ENCODE results near the gene COL6A2. TPM values are rescaled to one million over a fixed set of nuclear protein-coding genes. Genes with fewer than 3 reads are reported as not detected.

Gene COL6A2
- total RNA-seq, 1 experiment from 2014 or later = 22.0 TPM

DNA sequence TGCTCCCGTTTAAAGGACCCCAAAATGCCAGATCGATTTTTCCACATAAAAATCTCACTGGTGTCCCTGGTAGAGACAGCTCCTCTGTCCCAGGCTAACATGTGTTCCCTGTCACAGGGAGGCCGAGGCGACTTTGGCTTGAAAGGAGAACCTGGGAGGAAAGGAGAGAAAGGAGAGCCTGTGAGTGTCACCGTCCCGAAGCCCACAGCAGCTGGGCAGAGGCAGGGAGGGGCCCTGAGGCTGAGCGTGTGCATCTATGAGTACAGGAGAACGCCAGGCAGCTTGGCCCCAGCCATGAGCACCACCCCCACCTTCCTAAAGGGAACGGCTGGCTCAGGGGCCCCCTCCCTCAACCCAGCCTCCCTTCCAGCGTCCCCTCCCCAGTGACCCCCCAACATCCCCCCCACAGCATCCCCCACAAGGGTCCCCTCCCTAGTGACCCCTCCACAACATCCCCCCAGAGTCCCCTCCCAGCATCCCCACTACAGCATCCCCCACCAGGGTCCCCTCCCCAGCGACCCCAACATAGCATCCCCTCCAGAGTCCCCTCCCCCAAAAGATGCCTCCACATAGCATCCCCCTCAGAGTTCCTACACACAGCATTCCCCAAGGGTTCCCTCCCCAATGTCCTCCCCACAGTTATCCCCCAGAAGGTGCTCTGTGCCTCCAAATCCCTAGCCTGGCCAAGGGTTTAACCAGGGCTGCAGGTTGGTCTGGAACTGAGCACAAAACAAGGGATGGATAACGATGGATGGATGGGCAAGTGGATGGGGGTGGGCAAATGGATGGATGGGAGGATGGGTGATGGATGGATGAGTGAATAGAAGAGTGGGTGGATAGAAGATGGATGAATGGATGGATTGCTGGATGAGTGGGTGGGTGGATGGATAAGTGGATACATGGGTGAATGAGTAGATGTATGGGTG lies 25.1 kb downstream of the COL6A2 start:
- no peaks in the 10 kb centered on the region for H3K36me3 ChIP-seq (ENCODE audit: low read depth)
- ChIA-PET CTCF (no interaction called here), POLR2A (ENCODE audit: unreplicated experiment) (no interaction called here)
- H3F3A ChIP-seq (ENCODE audit: insufficient read depth, low read depth) = no peaks in the 10 kb centered on the region
- H2AFZ ChIP-seq = no peak overlapping the region
- H3K9me2 ChIP-seq (ENCODE audit: insufficient read depth) = no peaks in the 10 kb centered on the region
- BruUV-seq (replicated peaks) = no TSS peak
- no peaks in the 10 kb centered on the region for H3K79me2 ChIP-seq (ENCODE audit: low read depth)
- H3K27ac ChIP-seq = no peak overlapping the region
- no peaks in the 10 kb centered on the region for H3K9me3 ChIP-seq (ENCODE audit: insufficient read depth, low read depth)
- TF ChIP-seq, protein P1, sequence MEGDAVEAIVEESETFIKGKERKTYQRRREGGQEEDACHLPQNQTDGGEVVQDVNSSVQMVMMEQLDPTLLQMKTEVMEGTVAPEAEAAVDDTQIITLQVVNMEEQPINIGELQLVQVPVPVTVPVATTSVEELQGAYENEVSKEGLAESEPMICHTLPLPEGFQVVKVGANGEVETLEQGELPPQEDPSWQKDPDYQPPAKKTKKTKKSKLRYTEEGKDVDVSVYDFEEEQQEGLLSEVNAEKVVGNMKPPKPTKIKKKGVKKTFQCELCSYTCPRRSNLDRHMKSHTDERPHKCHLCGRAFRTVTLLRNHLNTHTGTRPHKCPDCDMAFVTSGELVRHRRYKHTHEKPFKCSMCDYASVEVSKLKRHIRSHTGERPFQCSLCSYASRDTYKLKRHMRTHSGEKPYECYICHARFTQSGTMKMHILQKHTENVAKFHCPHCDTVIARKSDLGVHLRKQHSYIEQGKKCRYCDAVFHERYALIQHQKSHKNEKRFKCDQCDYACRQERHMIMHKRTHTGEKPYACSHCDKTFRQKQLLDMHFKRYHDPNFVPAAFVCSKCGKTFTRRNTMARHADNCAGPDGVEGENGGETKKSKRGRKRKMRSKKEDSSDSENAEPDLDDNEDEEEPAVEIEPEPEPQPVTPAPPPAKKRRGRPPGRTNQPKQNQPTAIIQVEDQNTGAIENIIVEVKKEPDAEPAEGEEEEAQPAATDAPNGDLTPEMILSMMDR (conservative IDR thresholded peaks at IDR 0.05) = no peak
- TF ChIP-seq EZH2 (IDR thresholded peaks at IDR 0.05; ENCODE audit: low read depth) = no peak
- no peak for DNase-seq
- no peaks in the 10 kb centered on the region for H3K4me1 ChIP-seq (replicated peaks; ENCODE audit: insufficient read depth)
- no peaks in the 10 kb centered on the region for H4K20me1 ChIP-seq (ENCODE audit: insufficient read depth)
- intact Hi-C loops (cut with micrococcal nuclease; ENCODE audit: unreplicated experiment) = no loop called here
- H3K4me2 ChIP-seq = no peak overlapping the region
- no peaks in the 10 kb centered on the region for H3K27me3 ChIP-seq (ENCODE audit: insufficient read depth, low read depth)
- H3K4me3 ChIP-seq = no peak overlapping the region

DNA sequence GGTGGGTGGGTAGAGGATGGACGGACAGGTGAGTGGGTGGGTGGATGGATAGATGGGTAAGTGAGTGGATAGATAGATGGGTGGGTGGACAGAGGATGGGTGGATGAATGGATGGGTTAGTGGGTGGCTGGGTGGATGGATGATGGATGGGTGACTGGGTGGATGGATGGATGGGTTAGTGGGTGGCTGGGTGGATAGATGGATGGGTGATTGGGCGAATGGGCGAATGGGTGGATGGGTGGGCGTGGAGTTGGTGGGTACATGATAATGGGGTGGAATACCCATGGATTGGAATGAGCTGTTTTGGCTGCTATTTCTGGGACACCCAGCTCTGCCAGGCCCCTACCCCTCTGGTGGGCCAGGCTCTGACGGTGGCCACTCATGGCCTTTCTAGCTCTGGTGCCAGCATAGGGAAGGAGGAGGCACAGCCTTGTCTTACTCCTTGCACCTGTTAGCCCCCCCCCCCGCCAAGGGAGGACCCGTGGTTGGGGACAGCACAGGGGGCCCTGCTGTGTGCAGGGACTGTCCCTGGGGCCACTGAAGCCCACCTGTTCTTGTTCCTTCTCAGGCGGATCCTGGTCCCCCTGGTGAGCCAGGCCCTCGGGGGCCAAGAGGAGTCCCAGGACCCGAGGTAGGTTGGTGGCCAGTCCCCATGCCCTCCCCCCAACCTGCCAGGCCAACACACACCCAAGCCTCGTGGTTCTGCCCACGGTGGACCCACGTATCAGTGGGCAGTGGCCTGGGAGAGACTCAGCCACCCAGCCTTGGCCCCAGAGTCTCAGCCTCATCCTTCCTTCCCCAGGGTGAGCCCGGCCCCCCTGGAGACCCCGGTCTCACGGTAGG lies 26.4 kb downstream of the COL6A2 start:
- no peaks in the 10 kb centered on the region for H3K9me2 ChIP-seq (ENCODE audit: insufficient read depth)
- no peaks in the 10 kb centered on the region for H3F3A ChIP-seq (ENCODE audit: insufficient read depth, low read depth)
- CTCF ChIA-PET = no interaction called here
- H4K20me1 ChIP-seq (ENCODE audit: insufficient read depth) = no peaks in the 10 kb centered on the region
- no peaks in the 10 kb centered on the region for H3K9me3 ChIP-seq (ENCODE audit: insufficient read depth, low read depth)
- intact Hi-C loops (cut with micrococcal nuclease; ENCODE audit: unreplicated experiment) = no loop called here
- no peaks in the 10 kb centered on the region for H3K27me3 ChIP-seq (ENCODE audit: insufficient read depth, low read depth)
- no peak for TF ChIP-seq EZH2 (IDR thresholded peaks at IDR 0.05; ENCODE audit: low read depth)
- TF ChIP-seq, protein P1 (conservative IDR thresholded peaks at IDR 0.05) = no peak
- POLR2A ChIA-PET (ENCODE audit: unreplicated experiment) = no interaction called here
- H2AFZ ChIP-seq = no peak overlapping the region
- H3K36me3 ChIP-seq (ENCODE audit: low read depth) = no peaks in the 10 kb centered on the region
- H3K79me2 ChIP-seq (ENCODE audit: low read depth) = no peaks in the 10 kb centered on the region
- no TSS peak for BruUV-seq (replicated peaks)
- no peak overlapping the region for H3K4me2 ChIP-seq
- no peak for DNase-seq
- H3K4me1 ChIP-seq (replicated peaks; ENCODE audit: insufficient read depth) = no peaks in the 10 kb centered on the region
- H3K27ac ChIP-seq = no peak overlapping the region
- no peak overlapping the region for H3K4me3 ChIP-seq

GRCh38 chr21:46124926-46125845 lies 27.3 kb downstream of the COL6A2 start:
- H3K9me3 ChIP-seq (ENCODE audit: insufficient read depth, low read depth) = no peaks in the 10 kb centered on the region
- H3K4me2 ChIP-seq = no peak overlapping the region
- H3K27ac ChIP-seq = no peak overlapping the region
- no peak for DNase-seq
- no peaks in the 10 kb centered on the region for H3K4me1 ChIP-seq (replicated peaks; ENCODE audit: insufficient read depth)
- no TSS peak for BruUV-seq (replicated peaks)
- no peaks in the 10 kb centered on the region for H3K27me3 ChIP-seq (ENCODE audit: insufficient read depth, low read depth)
- no peaks in the 10 kb centered on the region for H3K79me2 ChIP-seq (ENCODE audit: low read depth)
- no peaks in the 10 kb centered on the region for H4K20me1 ChIP-seq (ENCODE audit: insufficient read depth)
- TF ChIP-seq, protein P1 (conservative IDR thresholded peaks at IDR 0.05) = no peak
- TF ChIP-seq EZH2 (IDR thresholded peaks at IDR 0.05; ENCODE audit: low read depth) = no peak
- intact Hi-C loops (cut with micrococcal nuclease; ENCODE audit: unreplicated experiment) = no loop called here
- no peaks in the 10 kb centered on the region for H3F3A ChIP-seq (ENCODE audit: insufficient read depth, low read depth)
- H3K36me3 ChIP-seq (ENCODE audit: low read depth) = no peaks in the 10 kb centered on the region
- H2AFZ ChIP-seq = no peak overlapping the region
- ChIA-PET POLR2A (ENCODE audit: unreplicated experiment) (no interaction called here), CTCF (no interaction called here)
- no peaks in the 10 kb centered on the region for H3K9me2 ChIP-seq (ENCODE audit: insufficient read depth)
- H3K4me3 ChIP-seq = no peak overlapping the region
